ENCODE data around the gene OPCML. TPM values are rescaled to one million over a fixed set of nuclear protein-coding genes. Genes with fewer than 3 reads are reported as not detected.

Gene OPCML
- total and polyA plus RNA-seq, 2 of the 13 experiments (the other 11 are each of a cell fraction or from before 2014, with no cell fraction given): not detected

DNA sequence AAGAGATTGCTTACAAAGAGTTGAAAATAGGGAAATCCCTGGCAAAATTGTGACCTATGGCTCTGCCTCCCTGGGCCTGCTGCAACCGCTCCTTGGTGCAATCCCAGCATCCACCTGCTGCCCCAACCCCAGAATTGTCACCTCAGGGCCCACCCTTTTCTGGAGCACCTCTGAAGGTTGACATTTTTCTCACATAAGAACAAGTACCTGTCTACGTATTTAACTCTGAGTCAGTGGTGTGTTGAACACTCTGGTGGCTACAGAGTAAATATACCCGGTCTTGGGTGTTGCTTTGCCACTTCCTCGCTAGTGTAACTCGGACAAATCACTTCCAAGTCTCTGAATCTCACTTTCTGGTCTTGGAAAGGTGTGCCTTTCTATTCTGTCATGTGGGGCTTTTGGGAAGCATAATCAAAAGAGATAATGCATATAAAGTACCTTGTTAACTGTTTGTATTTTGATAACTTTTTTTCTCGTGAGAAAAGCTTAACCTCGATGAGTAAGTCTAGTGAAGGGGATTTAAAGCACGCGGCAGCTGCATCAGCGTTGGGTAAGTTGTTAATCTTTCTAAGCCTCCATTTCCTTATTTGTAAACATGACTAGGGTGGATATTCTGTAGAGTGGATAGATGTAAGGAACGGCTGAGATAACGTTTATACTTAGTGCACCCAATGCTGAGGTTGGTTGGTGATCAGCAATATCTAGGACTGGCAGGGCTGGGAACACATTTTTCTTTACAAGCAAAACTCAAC lies 881.2 kb downstream of the OPCML start (continued):
- TF ChIP-seq, protein P1, sequence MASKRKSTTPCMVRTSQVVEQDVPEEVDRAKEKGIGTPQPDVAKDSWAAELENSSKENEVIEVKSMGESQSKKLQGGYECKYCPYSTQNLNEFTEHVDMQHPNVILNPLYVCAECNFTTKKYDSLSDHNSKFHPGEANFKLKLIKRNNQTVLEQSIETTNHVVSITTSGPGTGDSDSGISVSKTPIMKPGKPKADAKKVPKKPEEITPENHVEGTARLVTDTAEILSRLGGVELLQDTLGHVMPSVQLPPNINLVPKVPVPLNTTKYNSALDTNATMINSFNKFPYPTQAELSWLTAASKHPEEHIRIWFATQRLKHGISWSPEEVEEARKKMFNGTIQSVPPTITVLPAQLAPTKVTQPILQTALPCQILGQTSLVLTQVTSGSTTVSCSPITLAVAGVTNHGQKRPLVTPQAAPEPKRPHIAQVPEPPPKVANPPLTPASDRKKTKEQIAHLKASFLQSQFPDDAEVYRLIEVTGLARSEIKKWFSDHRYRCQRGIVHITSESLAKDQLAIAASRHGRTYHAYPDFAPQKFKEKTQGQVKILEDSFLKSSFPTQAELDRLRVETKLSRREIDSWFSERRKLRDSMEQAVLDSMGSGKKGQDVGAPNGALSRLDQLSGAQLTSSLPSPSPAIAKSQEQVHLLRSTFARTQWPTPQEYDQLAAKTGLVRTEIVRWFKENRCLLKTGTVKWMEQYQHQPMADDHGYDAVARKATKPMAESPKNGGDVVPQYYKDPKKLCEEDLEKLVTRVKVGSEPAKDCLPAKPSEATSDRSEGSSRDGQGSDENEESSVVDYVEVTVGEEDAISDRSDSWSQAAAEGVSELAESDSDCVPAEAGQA (IDR thresholded peaks at IDR 0.05; ENCODE audit: low read depth): no peak
- TF ChIP-seq, protein P1 (CRISPR knock-in tag; IDR thresholded peaks at IDR 0.05; ENCODE audit: borderline replicate concordance): no peak
- TF ChIP-seq ZBTB38 (CRISPR knock-in tag; IDR thresholded peaks at IDR 0.05) (no peak), CCDC6 (CRISPR knock-in tag; IDR thresholded peaks at IDR 0.05) (no peak)

DNA sequence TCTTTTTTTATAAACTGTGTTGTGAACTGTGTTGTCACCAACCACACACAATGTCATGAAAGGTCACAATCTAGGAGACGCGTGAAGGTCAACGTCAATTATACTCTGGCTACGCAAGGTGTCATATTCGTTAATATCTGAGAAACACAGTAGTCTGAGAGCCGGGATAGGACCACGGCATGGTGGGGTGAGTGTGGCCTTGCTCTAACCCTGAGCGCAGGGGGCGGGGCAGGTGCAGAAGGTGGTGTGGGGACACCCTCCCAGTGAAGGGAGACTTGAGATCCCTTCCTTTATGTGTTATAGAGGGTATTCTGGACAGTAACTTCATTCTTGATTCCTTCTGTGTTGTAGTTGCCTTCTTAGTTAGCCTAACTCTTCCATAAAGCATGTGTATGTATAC lies 883.0 kb downstream of the OPCML start:
- no peak overlapping the region for H3K9ac ChIP-seq (ENCODE audit: insufficient read depth, low read depth, low read length)
- H3K27me3 ChIP-seq (ENCODE audit: control insufficient read depth in 1 of 2, insufficient read depth in 2 of 2, low read length in 2 of 2): no peaks in the 10 kb centered on the region; a peak in 1 of 5 replicates
- intact Hi-C loops (cut with micrococcal nuclease; ENCODE audit: unreplicated experiment) (no loop called here), in situ Hi-C loops (cut with HindIII; ENCODE audit: extremely low pct_ligation_motif_present, low pct_unique_long_range_greater_than_20kb) (no loop called here)
- H3K79me2 ChIP-seq (ENCODE audit: insufficient read depth, low read length): no peaks in the 10 kb centered on the region
- ATAC-seq: no peak
- no peak for FAIRE-seq
- H2AFZ ChIP-seq (ENCODE audit: low read length): no peak overlapping the region
- 55% methylated on average over 9 of the region's 9 CpGs for WGBS (ENCODE audit: low lambda C conversion rate)
- peaks cover 44% of the 10 kb centered on the region for H3K9me3 ChIP-seq (ENCODE audit: low read length)
- no peak overlapping the region for H3K4me3 ChIP-seq (replicated peaks in 1 of 3; ENCODE audit: insufficient read depth in 1 of 3, low read depth in 2 of 3, low read length in 3 of 3)
- no peaks in the 10 kb centered on the region for H4K20me1 ChIP-seq (ENCODE audit: insufficient read depth, low read length)
- no TSS peak for BruUV-seq (replicated peaks)
- no peaks in the 10 kb centered on the region for H3K36me3 ChIP-seq (replicated peaks in 1 of 2; ENCODE audit: control insufficient read depth in 1 of 2, insufficient read depth in 2 of 2, low read length in 2 of 2)
- H3K27ac ChIP-seq (ENCODE audit: extremely low read length, insufficient read depth, low read length): no peak overlapping the region
- ChIA-PET CTCF (ENCODE audit: low intra/inter-chr PET ratio, low total read pairs) (no interaction called here), POLR2A (no interaction called here)
- no peak for DNase-seq (ENCODE audit: low spot score)
- H3K4me1 ChIP-seq (ENCODE audit: insufficient read depth, low read length): no peaks in the 10 kb centered on the region
- H3K4me2 ChIP-seq (ENCODE audit: low read depth, low read length): no peak overlapping the region
- TF ChIP-seq, protein P2, sequence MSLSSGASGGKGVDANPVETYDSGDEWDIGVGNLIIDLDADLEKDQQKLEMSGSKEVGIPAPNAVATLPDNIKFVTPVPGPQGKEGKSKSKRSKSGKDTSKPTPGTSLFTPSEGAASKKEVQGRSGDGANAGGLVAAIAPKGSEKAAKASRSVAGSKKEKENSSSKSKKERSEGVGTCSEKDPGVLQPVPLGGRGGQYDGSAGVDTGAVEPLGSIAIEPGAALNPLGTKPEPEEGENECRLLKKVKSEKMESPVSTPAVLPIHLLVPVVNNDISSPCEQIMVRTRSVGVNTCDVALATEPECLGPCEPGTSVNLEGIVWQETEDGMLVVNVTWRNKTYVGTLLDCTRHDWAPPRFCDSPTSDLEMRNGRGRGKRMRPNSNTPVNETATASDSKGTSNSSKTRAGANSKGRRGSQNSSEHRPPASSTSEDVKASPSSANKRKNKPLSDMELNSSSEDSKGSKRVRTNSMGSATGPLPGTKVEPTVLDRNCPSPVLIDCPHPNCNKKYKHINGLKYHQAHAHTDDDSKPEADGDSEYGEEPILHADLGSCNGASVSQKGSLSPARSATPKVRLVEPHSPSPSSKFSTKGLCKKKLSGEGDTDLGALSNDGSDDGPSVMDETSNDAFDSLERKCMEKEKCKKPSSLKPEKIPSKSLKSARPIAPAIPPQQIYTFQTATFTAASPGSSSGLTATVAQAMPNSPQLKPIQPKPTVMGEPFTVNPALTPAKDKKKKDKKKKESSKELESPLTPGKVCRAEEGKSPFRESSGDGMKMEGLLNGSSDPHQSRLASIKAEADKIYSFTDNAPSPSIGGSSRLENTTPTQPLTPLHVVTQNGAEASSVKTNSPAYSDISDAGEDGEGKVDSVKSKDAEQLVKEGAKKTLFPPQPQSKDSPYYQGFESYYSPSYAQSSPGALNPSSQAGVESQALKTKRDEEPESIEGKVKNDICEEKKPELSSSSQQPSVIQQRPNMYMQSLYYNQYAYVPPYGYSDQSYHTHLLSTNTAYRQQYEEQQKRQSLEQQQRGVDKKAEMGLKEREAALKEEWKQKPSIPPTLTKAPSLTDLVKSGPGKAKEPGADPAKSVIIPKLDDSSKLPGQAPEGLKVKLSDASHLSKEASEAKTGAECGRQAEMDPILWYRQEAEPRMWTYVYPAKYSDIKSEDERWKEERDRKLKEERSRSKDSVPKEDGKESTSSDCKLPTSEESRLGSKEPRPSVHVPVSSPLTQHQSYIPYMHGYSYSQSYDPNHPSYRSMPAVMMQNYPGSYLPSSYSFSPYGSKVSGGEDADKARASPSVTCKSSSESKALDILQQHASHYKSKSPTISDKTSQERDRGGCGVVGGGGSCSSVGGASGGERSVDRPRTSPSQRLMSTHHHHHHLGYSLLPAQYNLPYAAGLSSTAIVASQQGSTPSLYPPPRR (CRISPR knock-in tag; IDR thresholded peaks at IDR 0.05; ENCODE audit: borderline replicate concordance): no peak
- TF ChIP-seq, protein P3, sequence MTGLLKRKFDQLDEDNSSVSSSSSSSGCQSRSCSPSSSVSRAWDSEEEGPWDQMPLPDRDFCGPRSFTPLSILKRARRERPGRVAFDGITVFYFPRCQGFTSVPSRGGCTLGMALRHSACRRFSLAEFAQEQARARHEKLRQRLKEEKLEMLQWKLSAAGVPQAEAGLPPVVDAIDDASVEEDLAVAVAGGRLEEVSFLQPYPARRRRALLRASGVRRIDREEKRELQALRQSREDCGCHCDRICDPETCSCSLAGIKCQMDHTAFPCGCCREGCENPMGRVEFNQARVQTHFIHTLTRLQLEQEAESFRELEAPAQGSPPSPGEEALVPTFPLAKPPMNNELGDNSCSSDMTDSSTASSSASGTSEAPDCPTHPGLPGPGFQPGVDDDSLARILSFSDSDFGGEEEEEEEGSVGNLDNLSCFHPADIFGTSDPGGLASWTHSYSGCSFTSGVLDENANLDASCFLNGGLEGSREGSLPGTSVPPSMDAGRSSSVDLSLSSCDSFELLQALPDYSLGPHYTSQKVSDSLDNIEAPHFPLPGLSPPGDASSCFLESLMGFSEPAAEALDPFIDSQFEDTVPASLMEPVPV (CRISPR knock-in tag; IDR thresholded peaks at IDR 0.05): no peak
- TF ChIP-seq ZNF101 (CRISPR knock-in tag; IDR thresholded peaks at IDR 0.05; ENCODE audit: borderline replicate concordance, low read depth): no peak

Data from HepG2 (cell line).